ENCODE data around the gene ARRB2.
A peak's percentile ranks its signal among the peaks of the same experiment; 100 is the strongest.

The ARRB2 gene

DNA sequence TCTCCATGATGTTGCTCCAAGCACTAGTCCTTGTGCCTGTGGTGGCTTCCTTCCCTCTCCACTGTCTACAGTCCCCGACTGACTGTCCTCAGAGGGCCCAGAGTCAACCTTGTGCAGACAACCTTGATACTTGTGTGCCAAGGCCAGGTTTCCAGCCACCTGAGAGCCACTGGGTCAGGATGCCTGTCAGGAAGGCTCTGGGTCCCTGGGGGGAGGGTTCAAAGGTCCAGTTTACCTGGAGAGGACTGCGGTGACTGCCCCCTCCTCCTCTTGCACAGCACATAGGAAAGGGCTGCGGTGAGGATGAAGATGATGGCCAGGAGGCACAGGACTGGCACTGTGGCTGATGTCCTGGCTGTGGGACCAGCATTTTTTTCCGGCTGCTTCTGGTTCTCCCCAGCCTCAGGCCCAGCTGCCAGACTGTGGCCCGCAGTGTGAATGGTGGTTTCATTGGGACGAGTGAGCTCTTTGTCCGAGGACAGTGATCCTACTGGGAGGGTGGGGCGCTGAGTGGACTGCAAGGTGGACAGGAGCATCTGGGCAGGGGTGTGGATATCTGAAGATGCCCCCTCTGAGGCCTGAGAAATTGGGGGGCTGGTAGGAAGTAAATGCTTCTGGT is 24.5 kb downstream of the ARRB2 start:
- DNase-seq (ENCODE audit: low spot score), result no peak
- TF ChIP-seq, protein P1, sequence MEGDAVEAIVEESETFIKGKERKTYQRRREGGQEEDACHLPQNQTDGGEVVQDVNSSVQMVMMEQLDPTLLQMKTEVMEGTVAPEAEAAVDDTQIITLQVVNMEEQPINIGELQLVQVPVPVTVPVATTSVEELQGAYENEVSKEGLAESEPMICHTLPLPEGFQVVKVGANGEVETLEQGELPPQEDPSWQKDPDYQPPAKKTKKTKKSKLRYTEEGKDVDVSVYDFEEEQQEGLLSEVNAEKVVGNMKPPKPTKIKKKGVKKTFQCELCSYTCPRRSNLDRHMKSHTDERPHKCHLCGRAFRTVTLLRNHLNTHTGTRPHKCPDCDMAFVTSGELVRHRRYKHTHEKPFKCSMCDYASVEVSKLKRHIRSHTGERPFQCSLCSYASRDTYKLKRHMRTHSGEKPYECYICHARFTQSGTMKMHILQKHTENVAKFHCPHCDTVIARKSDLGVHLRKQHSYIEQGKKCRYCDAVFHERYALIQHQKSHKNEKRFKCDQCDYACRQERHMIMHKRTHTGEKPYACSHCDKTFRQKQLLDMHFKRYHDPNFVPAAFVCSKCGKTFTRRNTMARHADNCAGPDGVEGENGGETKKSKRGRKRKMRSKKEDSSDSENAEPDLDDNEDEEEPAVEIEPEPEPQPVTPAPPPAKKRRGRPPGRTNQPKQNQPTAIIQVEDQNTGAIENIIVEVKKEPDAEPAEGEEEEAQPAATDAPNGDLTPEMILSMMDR (IDR thresholded peaks at IDR 0.05; ENCODE audit: extremely low read depth, missing control alignments), result no peak

DNA sequence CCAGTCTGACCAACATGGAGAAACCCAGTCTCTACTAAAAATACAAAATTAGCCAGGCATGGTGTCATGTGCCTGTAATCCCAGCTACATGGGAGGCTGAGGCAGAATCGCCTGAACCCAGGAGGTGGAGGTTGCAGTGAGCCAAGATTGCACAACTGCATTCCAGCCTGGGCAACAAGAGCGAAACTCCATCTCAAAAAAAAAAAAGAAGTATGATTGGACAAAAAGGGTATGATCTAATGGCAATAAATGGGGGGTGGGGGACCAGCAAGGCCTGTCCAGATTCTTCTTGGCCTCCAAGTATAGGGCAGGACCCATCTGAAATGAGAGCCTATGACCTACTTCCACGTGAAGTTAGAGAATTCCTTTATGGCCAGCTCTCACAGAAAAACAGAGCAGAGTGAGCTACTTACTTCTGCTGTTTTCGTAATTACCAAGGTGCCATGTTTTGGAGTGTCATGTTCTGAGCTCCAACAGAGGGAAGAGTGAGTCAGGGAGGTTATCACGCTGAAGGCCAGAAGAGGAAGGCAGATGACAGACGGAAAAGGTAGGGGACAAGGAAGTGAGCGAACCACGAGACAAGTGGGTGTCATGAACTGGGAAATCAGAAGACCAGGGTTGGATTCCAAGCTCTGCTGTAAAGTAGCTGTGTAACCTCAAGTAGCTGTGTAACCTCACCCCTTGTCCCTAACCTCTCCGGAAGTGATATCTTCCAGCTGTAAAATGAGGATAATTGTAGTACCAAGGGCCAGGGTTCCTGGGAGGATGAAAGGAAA is 25.6 kb downstream of the ARRB2 start:
- TF ChIP-seq, protein P1 (IDR thresholded peaks at IDR 0.05; ENCODE audit: extremely low read depth, missing control alignments), result no peak
- DNase-seq (ENCODE audit: low spot score), result no peak

DNA sequence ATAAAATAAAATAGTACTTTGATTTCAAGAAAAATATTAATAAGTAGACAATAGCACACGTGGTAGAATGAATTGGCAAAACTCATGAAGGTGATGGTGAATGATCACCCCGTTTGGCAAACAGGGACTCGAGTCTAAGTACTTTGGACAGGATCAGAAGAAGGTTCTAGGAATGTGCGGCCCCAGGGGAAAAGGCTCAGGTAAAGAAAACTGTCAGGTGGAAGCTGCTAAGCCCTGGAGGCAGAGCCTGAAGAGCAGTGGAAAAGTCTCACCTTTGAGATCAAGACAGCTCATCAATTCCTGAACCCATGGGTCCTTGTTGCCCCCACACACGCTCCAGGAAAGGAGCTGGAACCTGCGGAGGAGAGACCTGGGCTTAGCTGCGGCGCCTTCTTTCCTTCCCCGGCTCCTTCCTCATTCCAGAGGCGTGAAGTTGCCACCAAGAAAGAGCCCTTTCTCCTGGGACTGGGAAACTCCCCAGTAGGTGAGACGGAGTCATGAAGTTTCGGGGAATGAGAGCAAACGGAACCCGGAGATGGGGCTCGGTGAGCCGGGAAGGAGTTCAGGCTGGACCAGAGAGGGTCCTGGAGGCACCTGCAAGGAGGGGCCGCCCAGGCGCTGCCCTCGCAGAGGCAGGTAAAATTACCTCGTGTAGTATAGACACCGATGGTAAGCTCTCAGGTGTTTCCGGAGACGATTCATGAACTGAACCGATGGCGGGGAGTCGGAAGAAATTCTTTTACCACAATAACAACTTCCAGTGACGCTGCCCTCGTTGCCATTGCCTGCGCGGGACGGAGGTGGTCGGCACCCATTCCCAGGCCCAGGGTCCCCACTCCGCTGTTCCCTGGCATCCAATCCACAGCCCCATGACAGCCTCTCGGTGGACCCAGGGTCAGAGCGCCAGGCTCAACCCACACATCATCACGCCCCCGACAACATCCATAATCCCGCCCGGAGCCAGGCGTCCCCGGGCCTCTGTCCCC is 28.0 kb downstream of the ARRB2 start:
- TF ChIP-seq, protein P1 (IDR thresholded peaks at IDR 0.05; ENCODE audit: extremely low read depth, missing control alignments), result no peak
- DNase-seq (ENCODE audit: low spot score), result no peak

DNA sequence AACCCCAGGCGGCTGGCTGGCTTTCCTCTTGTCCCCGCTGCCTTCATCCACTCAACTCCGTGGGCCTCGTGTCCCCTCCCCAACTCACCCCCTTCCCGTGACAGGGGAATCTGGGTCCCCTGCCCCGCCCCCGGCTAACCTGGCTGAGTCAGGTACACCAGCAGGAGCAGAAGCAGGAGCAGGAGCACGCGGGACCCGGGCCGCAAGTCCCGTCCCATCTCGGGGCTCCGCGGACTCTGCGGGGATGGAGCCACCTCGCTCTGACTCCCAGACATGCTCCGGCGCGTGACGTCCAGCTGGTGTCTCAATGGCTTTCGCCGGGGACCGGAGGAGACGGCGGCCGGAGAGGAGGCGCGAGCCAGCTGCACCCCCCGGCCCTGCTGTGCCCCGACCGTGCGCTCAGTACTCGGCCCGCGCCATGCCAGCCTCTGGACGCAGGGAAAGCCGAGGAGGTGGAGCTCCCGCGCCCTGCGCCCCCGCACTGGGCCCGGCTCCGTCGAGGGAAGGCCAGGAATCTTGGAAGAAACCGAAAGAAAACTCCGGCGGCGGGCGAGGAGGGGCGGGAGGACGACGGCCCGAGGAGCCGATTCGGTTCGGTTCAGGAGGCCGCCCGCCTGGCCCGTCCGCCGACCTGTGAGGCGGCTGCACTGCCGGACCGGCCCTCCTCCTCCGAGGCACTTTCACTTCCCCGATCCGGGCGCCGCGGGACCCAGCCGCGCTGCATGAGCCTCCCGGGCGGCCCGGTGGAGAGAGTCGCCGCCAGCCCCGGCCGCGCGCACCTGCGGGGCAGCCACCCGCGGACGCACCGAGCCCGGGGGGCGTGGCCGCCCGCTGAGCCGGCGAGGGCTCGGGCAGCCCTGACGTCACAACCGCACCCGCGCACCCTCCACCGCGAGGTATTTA is 28.9 kb downstream of the ARRB2 start, which contains the start of the genes CXCL16 and ZMYND15:
Gene CXCL16, minus strand, starts transcription at position 807 of the 903 bp plus-strand sequence. Its CDS starts 589 bp downstream, at position 218.
Gene ZMYND15, plus strand, starts transcription at position 712 of the 903 bp plus-strand sequence. CDS start 716 bp downstream, outside the sequence.
- DNase-seq (ENCODE audit: low spot score), result peak; percentile 92
- TF ChIP-seq, protein P1 (IDR thresholded peaks at IDR 0.05; ENCODE audit: extremely low read depth, missing control alignments), result no peak

DNA sequence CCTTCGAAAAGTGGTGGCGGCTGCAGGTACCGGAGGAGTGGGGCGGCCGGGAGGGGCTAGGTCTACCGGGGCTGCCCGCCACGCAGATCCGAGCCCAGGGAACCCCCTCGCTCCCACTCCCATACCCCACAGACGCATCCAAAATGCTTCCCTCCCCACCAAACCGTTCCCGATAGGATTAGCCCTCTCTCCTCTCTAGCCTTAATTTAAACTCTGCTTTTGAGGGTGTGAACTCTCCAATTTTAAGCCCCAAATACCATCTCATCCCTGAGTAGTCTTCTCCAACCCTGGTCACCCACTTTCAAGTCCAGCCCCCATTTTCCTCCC is 29.6 kb downstream of the ARRB2 start:
- TF ChIP-seq, protein P1 (IDR thresholded peaks at IDR 0.05; ENCODE audit: extremely low read depth, missing control alignments), result no peak

DNA sequence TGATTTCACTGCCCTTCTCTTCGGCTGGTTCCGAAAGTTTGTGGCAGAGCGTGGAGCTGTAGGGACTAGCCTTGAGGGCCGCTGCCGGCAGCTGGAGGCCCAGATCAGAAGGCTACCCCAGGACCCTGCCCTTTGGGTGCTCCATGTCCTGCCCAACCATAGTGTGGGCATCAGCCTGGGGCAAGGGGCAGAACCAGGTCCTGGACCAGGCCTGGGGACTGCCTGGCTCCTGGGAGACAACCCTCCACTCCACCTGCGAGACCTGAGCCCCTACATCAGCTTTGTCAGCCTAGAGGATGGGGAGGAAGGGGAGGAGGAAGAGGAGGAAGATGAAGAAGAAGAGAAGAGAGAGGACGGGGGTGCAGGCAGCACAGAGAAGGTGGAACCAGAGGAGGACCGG is 30.2 kb downstream of the ARRB2 start:
- TF ChIP-seq, protein P1 (IDR thresholded peaks at IDR 0.05; ENCODE audit: extremely low read depth, missing control alignments), result no peak
- DNase-seq (ENCODE audit: low spot score), result no peak

More for the DNA sequence above, 29.6 kb downstream of the ARRB2 start:
- no peak for DNase-seq (ENCODE audit: low spot score)

Data from GM20000 (cell line).